ENCODE results near the gene ZNF682.

Gene ZNF682

DNA sequence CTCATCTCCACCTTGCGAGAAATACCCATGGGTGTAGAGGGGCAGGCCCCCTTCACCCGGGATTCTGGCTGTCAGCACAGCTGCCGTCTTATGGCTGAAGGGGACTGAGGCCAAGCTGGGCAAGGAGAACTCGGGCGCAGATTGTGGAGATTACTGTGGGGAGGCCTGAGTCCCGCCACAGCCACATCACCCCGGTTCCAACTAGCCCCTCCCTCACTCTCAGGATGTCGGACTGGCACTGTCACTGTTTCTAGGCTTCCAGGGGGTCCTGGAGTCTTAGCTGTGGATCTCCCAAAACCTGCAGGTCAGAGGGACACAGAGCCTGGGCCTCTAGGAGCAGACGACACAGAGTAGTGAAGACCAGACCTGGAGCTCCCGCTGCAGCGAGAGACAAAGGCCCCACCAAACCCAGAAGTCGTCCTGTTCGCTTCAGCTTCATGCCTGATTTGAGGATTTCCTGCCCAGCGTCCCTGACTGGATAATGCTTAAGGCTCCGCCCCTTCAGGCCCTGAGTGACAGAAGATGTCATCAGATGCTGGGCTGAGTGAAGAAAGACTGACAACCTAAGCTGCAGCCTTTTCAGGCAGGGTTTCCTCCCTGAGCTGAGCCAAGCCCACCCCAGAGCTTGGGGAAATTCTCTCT, 82.8 kb downstream of the ZNF682 start:
- no peak overlapping the region for H3K27ac Mint-ChIP-seq
- H3K36me3 Mint-ChIP-seq: no peaks in the 10 kb centered on the region
- DNase-seq (ENCODE audit: low spot score in 2 of 2) (no peak), ATAC-seq (ENCODE audit: low read depth) (no peak)
- no peaks in the 10 kb centered on the region for H3K27me3 Mint-ChIP-seq
- peaks cover 5% of the 10 kb centered on the region for H3K4me1 Mint-ChIP-seq
- no peaks in the 10 kb centered on the region for H3K9me3 Mint-ChIP-seq
- H3K4me3 Mint-ChIP-seq: no peak overlapping the region

DNA sequence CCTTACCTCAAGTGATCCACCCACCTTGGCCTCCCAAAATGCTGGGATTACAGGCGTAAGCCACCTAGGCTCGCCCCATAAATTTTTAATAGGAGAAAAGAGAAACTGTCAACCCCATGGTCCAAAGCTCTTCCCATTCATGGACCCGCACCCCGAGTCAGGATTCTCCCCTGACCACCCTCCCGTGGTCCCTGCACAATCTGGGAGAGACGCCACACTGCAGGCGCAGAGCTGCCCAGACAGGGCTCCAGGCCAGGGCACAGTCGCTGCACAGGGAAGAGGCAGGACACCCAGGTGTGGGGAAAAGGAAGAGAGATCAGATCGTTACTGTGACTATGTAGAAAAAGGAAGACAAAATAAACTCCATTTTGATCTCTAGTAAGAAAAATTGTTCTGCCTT, 84.1 kb downstream of the ZNF682 start:
- no peaks in the 10 kb centered on the region for H3K9me3 Mint-ChIP-seq
- H3K4me1 Mint-ChIP-seq: peaks cover 5% of the 10 kb centered on the region
- ATAC-seq (ENCODE audit: low read depth) (no peak), DNase-seq (ENCODE audit: low spot score in 2 of 2) (no peak)
- H3K27ac Mint-ChIP-seq: no peak overlapping the region
- no peaks in the 10 kb centered on the region for H3K27me3 Mint-ChIP-seq
- H3K4me3 Mint-ChIP-seq: no peak overlapping the region
- no peaks in the 10 kb centered on the region for H3K36me3 Mint-ChIP-seq
